ENCODE results near the gene NKAIN4. TPM values are rescaled to one million over a fixed set of nuclear protein-coding genes. Genes with fewer than 3 reads are reported as not detected.

NKAIN4 gene
- total RNA-seq, 2 experiments from 2014 or later: not detected

DNA sequence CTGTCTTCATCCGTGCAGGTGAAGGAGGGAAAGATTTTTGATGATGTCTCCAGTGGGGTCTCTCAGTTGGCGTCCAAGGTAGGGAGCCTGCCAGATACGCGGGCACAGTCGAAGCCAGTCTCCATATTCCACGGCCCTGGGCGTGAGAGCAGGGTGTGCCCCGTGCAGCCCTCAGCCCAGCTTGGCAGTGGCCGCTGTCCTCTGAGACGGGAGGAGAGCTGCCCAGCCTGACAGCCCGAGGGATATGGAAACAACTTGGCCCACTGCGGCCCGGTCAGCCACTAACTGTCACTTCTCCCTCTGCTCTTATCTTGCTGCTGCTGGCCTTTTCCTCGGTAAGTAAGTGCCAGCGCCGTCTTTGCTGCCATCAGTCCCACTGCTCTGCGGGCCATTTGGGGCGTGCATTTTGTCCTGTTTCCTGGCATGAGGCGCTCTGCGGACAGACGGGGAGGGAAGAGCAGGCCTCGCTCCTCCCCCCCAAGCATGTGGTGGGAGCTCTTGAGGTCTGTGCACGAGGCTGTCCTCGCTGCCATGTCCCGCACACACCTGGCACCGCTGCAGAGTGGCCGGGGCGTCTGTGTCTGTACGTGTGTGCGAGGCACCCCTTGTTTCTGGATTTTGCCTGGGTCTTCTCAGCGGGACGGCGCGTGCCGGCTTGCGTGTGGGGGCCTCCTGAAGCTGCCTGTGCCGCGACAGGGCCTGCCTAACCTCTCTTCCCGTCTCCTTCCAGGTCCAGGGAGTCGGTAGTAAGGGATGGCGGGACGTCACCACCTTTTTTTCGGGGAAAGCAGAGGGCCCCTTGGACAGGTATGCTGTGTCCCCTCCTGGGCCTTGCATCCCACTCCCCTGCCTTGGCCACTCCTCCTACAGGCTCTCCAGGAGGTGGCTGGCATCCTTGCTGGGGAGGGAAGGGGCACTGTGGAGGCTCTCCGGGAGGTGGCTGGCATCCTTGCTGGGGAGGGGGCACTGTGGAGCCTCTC lies 31.7 kb upstream of the NKAIN4 start:
- DNase-seq (ENCODE audit: low spot score): no peak
- Histone ChIP-seq H3K9me2 (ENCODE audit: insufficient read depth, low read length) (no peaks in the 10 kb centered on the region), H3K4me2 (ENCODE audit: low read length) (no peak overlapping the region), H3K36me3 (ENCODE audit: insufficient read depth, low read length) (peaks cover 15% of the 10 kb centered on the region; the same call in 1 of the 2 replicates), H3K9me3 (ENCODE audit: low read length) (no peaks in the 10 kb centered on the region), H3K4me3 (ENCODE audit: low read depth, low read length, poor library complexity, severe bottlenecking) (no peak overlapping the region), H3K27ac (ENCODE audit: low read depth, low read length, poor library complexity, severe bottlenecking) (no peak overlapping the region), H3K4me1 (ENCODE audit: insufficient read depth, low read length, poor library complexity, severe bottlenecking) (no peaks in the 10 kb centered on the region), H4K20me1 (ENCODE audit: insufficient read depth, low read length) (no peaks in the 10 kb centered on the region), H2AFZ (ENCODE audit: low read length) (no peak overlapping the region), H3K79me2 (ENCODE audit: insufficient read depth, low read depth, low read length) (no peaks in the 10 kb centered on the region)
- no TSS peak for BruUV-seq (replicated peaks)
- POLR2A ChIA-PET: interaction anchor here (1.5 kb wide), 1 partner anchor 61 kb away, joined by 3 read pairs; no protein-coding TSS in a partner anchor
- intact Hi-C loops (cut with micrococcal nuclease; ENCODE audit: unreplicated experiment): no loop called here
- no peak for TF ChIP-seq EZH2phosphoT487 (IDR thresholded peaks at IDR 0.05; ENCODE audit: borderline replicate concordance, low read depth, low read length)
- TF ChIP-seq, protein P1, sequence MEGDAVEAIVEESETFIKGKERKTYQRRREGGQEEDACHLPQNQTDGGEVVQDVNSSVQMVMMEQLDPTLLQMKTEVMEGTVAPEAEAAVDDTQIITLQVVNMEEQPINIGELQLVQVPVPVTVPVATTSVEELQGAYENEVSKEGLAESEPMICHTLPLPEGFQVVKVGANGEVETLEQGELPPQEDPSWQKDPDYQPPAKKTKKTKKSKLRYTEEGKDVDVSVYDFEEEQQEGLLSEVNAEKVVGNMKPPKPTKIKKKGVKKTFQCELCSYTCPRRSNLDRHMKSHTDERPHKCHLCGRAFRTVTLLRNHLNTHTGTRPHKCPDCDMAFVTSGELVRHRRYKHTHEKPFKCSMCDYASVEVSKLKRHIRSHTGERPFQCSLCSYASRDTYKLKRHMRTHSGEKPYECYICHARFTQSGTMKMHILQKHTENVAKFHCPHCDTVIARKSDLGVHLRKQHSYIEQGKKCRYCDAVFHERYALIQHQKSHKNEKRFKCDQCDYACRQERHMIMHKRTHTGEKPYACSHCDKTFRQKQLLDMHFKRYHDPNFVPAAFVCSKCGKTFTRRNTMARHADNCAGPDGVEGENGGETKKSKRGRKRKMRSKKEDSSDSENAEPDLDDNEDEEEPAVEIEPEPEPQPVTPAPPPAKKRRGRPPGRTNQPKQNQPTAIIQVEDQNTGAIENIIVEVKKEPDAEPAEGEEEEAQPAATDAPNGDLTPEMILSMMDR (conservative IDR thresholded peaks at IDR 0.05; ENCODE audit: low read length): no peak
- CTCF ChIA-PET (ENCODE audit: unreplicated experiment): interaction anchor here (0.5 kb wide), 1 partner anchor 517 kb away, joined by 3 read pairs; no protein-coding TSS in a partner anchor

GRCh38 chr20:63284981-63285524 lies 30.8 kb upstream of the NKAIN4 start:
- H3K9me2 ChIP-seq (ENCODE audit: insufficient read depth, low read length): no peaks in the 10 kb centered on the region
- no peak overlapping the region for H3K4me3 ChIP-seq (ENCODE audit: low read depth, low read length, poor library complexity, severe bottlenecking)
- BruUV-seq (replicated peaks): no TSS peak
- no peaks in the 10 kb centered on the region for H3K79me2 ChIP-seq (ENCODE audit: insufficient read depth, low read depth, low read length)
- no peak overlapping the region for H3K27ac ChIP-seq (ENCODE audit: low read depth, low read length, poor library complexity, severe bottlenecking)
- H3K4me2 ChIP-seq (ENCODE audit: low read length): no peak overlapping the region
- ChIA-PET POLR2A (interaction anchor here (1.5 kb wide), 1 partner anchor 61 kb away, joined by 3 read pairs; no protein-coding TSS in a partner anchor), CTCF (ENCODE audit: unreplicated experiment) (no interaction called here)
- TF ChIP-seq, protein P1 (conservative IDR thresholded peaks at IDR 0.05; ENCODE audit: low read length): no peak
- TF ChIP-seq EZH2phosphoT487 (IDR thresholded peaks at IDR 0.05; ENCODE audit: borderline replicate concordance, low read depth, low read length): no peak
- H3K9me3 ChIP-seq (ENCODE audit: low read length): no peaks in the 10 kb centered on the region
- no peaks in the 10 kb centered on the region for H3K4me1 ChIP-seq (ENCODE audit: insufficient read depth, low read length, poor library complexity, severe bottlenecking)
- no peak for DNase-seq (ENCODE audit: low spot score)
- H4K20me1 ChIP-seq (ENCODE audit: insufficient read depth, low read length): no peaks in the 10 kb centered on the region
- H3K36me3 ChIP-seq (ENCODE audit: insufficient read depth, low read length): peaks cover 19% of the 10 kb centered on the region; the same call in 1 of the 2 replicates
- no peak overlapping the region for H2AFZ ChIP-seq (ENCODE audit: low read length)
- intact Hi-C loops (cut with micrococcal nuclease; ENCODE audit: unreplicated experiment): no loop called here

Data from OCI-LY7 (cell line).